Colonic mucosa (tissue), 4 donors: Measurements from ENCODE around the gene AGTR1. TPM values are rescaled to one million over a fixed set of nuclear protein-coding genes. Genes with fewer than 3 reads are reported as not detected.

Source experiments
- DNase-seq: peaks from one replicate; pipeline ENCODE4 v3.0.0-alpha.2; 2020
- H3K27ac ChIP-seq: fragments of 200-600 bp; one replicate; pipeline ENCODE4 v1.8.0; 2021
- H3K27me3 ChIP-seq: fragments of 200-600 bp; one replicate; pipeline ENCODE4 v1.8.0; 2021
- H3K36me3 ChIP-seq: fragments of 200-600 bp; one replicate; pipeline ENCODE4 v1.8.0; 2021
- H3K4me1 ChIP-seq: fragments of 200-600 bp; one replicate; pipeline ENCODE4 v1.8.0; 2021; ENCODE audit warnings: mild to moderate bottlenecking
- H3K4me3 ChIP-seq: fragments of 200-600 bp; one replicate; pipeline ENCODE4 v1.8.0; 2021
- H3K9ac ChIP-seq, 2 donors: one replicate each; pipeline ENCODE4 v1.7.0; 2013; ENCODE audit warnings: control low read depth in 2 of 2, low read depth in 2 of 2, low read length in 2 of 2
- H3K9me3 ChIP-seq: fragments of 200-600 bp; one replicate; pipeline ENCODE4 v1.8.0; 2021
- intact Hi-C: fragments of 100-400 bp; cut with DNase I; formaldehyde crosslinking; loops from one replicate; pipeline ENCODE4 v1.14.1; 2022
- total RNA-seq, 2 donors: library from RNA; stranded (reverse); fragmentation: NEBNext Ultra II Directional in 1 of 2; extraction: Animal tissue kit (Norgen Biotek cat#: 25700) in 1 of 2; gene quantifications; one replicate each; pipeline ENCODE4 v1.2.1, GENCODE V29; 2021
- TF ChIP-seq, protein P1 (sequence below): fragments of 200-600 bp; IDR thresholded peaks from one replicate; pipeline ENCODE4 v1.8.0; 2022; ENCODE audit warnings: antibody characterized with exemption, mild to moderate bottlenecking
- donor health status: healthy.
- donor health status: DM: no; HTN: no; CAD: no.
- donor health status: DM: no; HTN: no; CAD: no.

Gene AGTR1
- total RNA-seq, 2 donors from 2014 or later: 0.47 to 2.4 TPM

DNA sequence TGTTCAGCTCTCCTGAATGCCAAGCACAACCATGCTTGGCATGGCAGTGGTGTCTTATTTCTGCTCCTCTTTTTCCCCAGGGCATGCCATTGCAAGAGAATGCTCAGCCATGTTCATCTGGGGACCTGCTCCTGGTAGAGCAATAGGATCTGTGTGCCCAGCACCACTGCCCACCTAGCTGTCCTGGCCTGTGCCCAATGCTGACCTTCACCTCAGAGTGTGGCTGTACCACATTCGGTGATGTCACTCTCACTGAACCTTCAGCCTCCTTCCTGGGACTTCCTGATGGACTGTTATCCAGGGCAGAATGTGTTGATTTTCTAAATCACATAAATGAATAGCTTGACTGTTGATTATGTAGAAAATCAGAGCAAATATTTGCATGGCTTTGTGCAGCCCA, 42.0 kb downstream of the AGTR1 start:
- no peak overlapping the region for H3K4me3 ChIP-seq
- H3K36me3 ChIP-seq: no peaks in the 10 kb centered on the region
- H3K9me3 ChIP-seq: no peaks in the 10 kb centered on the region
- intact Hi-C loops: no loop called here
- no peak overlapping the region for H3K9ac ChIP-seq
- DNase-seq: no peak
- no peaks in the 10 kb centered on the region for H3K4me1 ChIP-seq
- H3K27me3 ChIP-seq: no peaks in the 10 kb centered on the region
- TF ChIP-seq, protein P1, sequence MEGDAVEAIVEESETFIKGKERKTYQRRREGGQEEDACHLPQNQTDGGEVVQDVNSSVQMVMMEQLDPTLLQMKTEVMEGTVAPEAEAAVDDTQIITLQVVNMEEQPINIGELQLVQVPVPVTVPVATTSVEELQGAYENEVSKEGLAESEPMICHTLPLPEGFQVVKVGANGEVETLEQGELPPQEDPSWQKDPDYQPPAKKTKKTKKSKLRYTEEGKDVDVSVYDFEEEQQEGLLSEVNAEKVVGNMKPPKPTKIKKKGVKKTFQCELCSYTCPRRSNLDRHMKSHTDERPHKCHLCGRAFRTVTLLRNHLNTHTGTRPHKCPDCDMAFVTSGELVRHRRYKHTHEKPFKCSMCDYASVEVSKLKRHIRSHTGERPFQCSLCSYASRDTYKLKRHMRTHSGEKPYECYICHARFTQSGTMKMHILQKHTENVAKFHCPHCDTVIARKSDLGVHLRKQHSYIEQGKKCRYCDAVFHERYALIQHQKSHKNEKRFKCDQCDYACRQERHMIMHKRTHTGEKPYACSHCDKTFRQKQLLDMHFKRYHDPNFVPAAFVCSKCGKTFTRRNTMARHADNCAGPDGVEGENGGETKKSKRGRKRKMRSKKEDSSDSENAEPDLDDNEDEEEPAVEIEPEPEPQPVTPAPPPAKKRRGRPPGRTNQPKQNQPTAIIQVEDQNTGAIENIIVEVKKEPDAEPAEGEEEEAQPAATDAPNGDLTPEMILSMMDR: no peak
- no peak overlapping the region for H3K27ac ChIP-seq

DNA sequence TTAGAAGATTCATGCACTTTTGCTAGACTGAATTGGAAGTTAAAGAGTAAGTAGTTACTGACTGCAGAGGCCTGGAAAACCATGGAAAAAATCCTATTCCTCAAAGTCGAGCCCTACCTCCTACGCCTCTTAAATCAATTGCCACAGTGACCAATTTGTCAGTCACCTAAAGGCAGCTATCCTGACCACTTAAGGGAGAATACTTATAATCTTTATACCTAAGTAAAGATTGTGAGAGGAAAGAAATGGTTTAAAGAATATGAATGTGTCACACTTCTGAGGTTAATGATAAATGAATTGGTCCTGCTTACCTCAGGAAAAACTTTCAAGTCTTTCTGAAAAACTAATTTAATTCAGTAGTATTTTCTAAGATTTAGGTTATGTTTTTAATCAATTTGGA, 42.6 kb downstream of the AGTR1 start:
- no peak overlapping the region for H3K9ac ChIP-seq
- H3K27me3 ChIP-seq: no peaks in the 10 kb centered on the region
- no peak overlapping the region for H3K27ac ChIP-seq
- no peaks in the 10 kb centered on the region for H3K9me3 ChIP-seq
- no peak overlapping the region for H3K4me3 ChIP-seq
- DNase-seq: no peak
- no peaks in the 10 kb centered on the region for H3K4me1 ChIP-seq
- H3K36me3 ChIP-seq: no peaks in the 10 kb centered on the region
- intact Hi-C loops: no loop called here
- TF ChIP-seq, protein P1: no peak

- intact Hi-C loops: no loop called here
- TF ChIP-seq, protein P1: no peak
- no peak overlapping the region for H3K4me3 ChIP-seq
- no peaks in the 10 kb centered on the region for H3K4me1 ChIP-seq
- no peak overlapping the region for H3K9ac ChIP-seq
- no peaks in the 10 kb centered on the region for H3K27me3 ChIP-seq
- H3K9me3 ChIP-seq: no peaks in the 10 kb centered on the region
- no peak overlapping the region for H3K27ac ChIP-seq
- no peaks in the 10 kb centered on the region for H3K36me3 ChIP-seq
- DNase-seq: no peak
Observed at GRCh38 chr3:148741219-148741618, 43.5 kb downstream of the AGTR1 start.

DNA sequence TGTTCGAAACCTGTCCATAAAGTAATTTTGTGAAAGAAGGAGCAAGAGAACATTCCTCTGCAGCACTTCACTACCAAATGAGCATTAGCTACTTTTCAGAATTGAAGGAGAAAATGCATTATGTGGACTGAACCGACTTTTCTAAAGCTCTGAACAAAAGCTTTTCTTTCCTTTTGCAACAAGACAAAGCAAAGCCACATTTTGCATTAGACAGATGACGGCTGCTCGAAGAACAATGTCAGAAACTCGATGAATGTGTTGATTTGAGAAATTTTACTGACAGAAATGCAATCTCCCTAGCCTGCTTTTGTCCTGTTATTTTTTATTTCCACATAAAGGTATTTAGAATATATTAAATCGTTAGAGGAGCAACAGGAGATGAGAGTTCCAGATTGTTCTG, 44.4 kb downstream of the AGTR1 start:
- Histone ChIP-seq H3K27ac (no peak overlapping the region), H3K27me3 (no peaks in the 10 kb centered on the region), H3K36me3 (no peaks in the 10 kb centered on the region), H3K4me1 (no peaks in the 10 kb centered on the region), H3K4me3 (no peak overlapping the region), H3K9ac (no peak overlapping the region), H3K9me3 (no peaks in the 10 kb centered on the region)
- DNase-seq: no peak
- TF ChIP-seq, protein P1: no peak
- intact Hi-C loops: no loop called here

- TF ChIP-seq, protein P1: no peak
- H3K4me3 ChIP-seq: no peak overlapping the region
- H3K27me3 ChIP-seq: no peaks in the 10 kb centered on the region
- no peak for DNase-seq
- no peaks in the 10 kb centered on the region for H3K4me1 ChIP-seq
- no peak overlapping the region for H3K27ac ChIP-seq
- intact Hi-C loops: no loop called here
- H3K9ac ChIP-seq: no peak overlapping the region
- no peaks in the 10 kb centered on the region for H3K9me3 ChIP-seq
- H3K36me3 ChIP-seq: no peaks in the 10 kb centered on the region
Observed at GRCh38 chr3:148746053-148746452, 48.4 kb downstream of the AGTR1 start.

DNA sequence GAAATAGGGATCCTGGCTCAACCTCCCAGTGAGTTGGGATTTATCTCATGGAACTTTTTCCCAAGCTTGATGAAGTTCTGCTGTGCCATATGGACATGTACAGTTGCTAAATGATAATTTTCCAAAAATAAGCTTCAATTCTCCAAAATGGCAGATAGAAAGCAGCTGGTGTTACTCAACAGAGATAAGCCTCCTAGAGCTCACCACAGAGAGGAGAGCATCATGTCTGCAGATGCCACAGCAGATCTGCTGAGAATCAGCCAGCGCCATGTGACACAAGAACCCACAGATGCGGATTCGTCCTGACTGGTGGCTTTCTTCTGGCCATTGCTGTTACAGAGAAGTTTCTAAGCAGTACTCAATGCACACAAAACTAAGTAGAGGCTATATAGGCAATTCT, 50.6 kb downstream of the AGTR1 start:
- Histone ChIP-seq H3K27me3 (no peaks in the 10 kb centered on the region), H3K4me3 (no peak overlapping the region), H3K4me1 (no peaks in the 10 kb centered on the region), H3K27ac (no peak overlapping the region), H3K9ac (no peak overlapping the region), H3K9me3 (no peaks in the 10 kb centered on the region), H3K36me3 (no peaks in the 10 kb centered on the region)
- TF ChIP-seq, protein P1: no peak
- DNase-seq: no peak
- intact Hi-C loops: no loop called here
